GM23248 (cell line): Measurements from ENCODE around the gene WEE2.

ENCODE experiments used
- EZH2 ChIP-seq: fragments of 200-600 bp; sonication (generic); IDR thresholded peaks from 2 replicates; pipeline ENCODE4 v1.6.1; 2018; ENCODE audit warnings: antibody characterized with exemption, mild to moderate bottlenecking; ENCODE audit not compliant: insufficient read depth, poor library complexity, severe bottlenecking
- EZH2phosphoT487 ChIP-seq: fragments of 200-600 bp; sonication (generic); IDR thresholded peaks from 2 replicates; pipeline ENCODE4 v1.6.1; 2018; ENCODE audit warnings: antibody characterized with exemption, moderate library complexity, mild to moderate bottlenecking, low read depth; ENCODE audit not compliant: insufficient read depth

GRCh38 chr7:141671705-141672496 is 36.3 kb upstream of the WEE2 start:
- TF ChIP-seq EZH2 (no peak), EZH2phosphoT487 (no peak)
